K562 (cell line): ENCODE data around the gene METTL25. TPM values are rescaled to one million over a fixed set of nuclear protein-coding genes. Genes with fewer than 3 reads are reported as not detected.

Experiments
- ATAC-seq: fragments of 200-7000 bp; cut with Tn5 transposase; 3 replicates; pipeline ENCODE4 v1.9.1; 2020; ENCODE audit warnings: moderate library complexity
- BruUV-seq: library from RNA; stranded (reverse); fragments of 400-500 nt; replicated peaks from 2 replicates; lab custom pipeline; 2021; lab: Mats Ljungman, UMichigan
- CTCF ChIA-PET: fragments of 300-600 bp; formaldehyde crosslinking; extraction: SDS; loops from one replicate; lab custom pipeline; 2021; ENCODE audit warnings: low intra/inter-chr PET ratio; lab: Yijun Ruan, JAX
- POLR2A ChIA-PET: fragments of 300-600, 350-650 bp; sonication (Branson Sonifier 250); formaldehyde crosslinking; extraction: SDS; loops from one replicate; lab custom pipeline; 2021; ENCODE audit warnings: antibody characterized with exemption, inconsistent platforms; lab: Yijun Ruan, JAX
- DNase-seq, 4 experiments: peaks; one replicate each; pipeline versions ENCODE4 v3.0.0 to v3.0.0-alpha.2; 2011 to 2018; ENCODE audit warnings: low spot score in 3 of 4, mixed read lengths in 3 of 4; ENCODE audit errors: extremely low read depth in 1 of 4
- FAIRE-seq: peaks from 2 replicates; lab custom pipeline; 2011; peaks lifted over from hg19 to GRCh38; lab: Jason Lieb, UNC
- H2AFZ ChIP-seq: 2 replicates; pipeline ENCODE4 v1.6.0; 2011; ENCODE audit warnings: low read depth, low read length, control low read depth, inconsistent platforms
- H3K27ac ChIP-seq: fragments of 200-600 bp; 3 replicates; pipeline ENCODE4 v1.8.0; 2011; ENCODE audit warnings: low read depth, mild to moderate bottlenecking, control low read depth, inconsistent platforms, low read length, moderate library complexity, mixed read lengths; ENCODE audit errors: extremely low read depth
- H3K27me3 ChIP-seq, 2 experiments: fragments of 300-600 bp in 1 of 2; 2 replicates in 1 of 2; 3 replicates in 1 of 2; pipeline versions ENCODE4 v1.6.0 to v1.8.0; 2011; ENCODE audit warnings: inconsistent platforms in 2 of 2, low read length in 2 of 2, mild to moderate bottlenecking in 1 of 2, mixed read lengths in 1 of 2, moderate library complexity in 1 of 2; ENCODE audit not compliant: control insufficient read depth in 2 of 2, insufficient read depth in 2 of 2
- H3K36me3 ChIP-seq: fragments of 300-600 bp; 3 replicates; pipeline ENCODE4 v1.8.0; 2011; ENCODE audit warnings: mild to moderate bottlenecking, low read length, inconsistent platforms; ENCODE audit not compliant: control insufficient read depth, insufficient read depth
- H3K4me1 ChIP-seq, 2 experiments: fragments of 200-600 bp in 1 of 2; replicated peaks in 1 of 2; 2 replicates in 1 of 2; 3 replicates in 1 of 2; pipeline versions ENCODE4 v1.5.1 to v1.8.0; 2011; ENCODE audit warnings: inconsistent platforms in 2 of 2, low read length in 2 of 2, mild to moderate bottlenecking in 1 of 2, mixed read lengths in 1 of 2, moderate library complexity in 1 of 2; ENCODE audit not compliant: control insufficient read depth in 2 of 2, insufficient read depth in 2 of 2
- H3K4me2 ChIP-seq: 2 replicates; pipeline ENCODE4 v1.6.1; 2011; ENCODE audit warnings: low read length, control low read depth, inconsistent platforms, mixed read lengths; ENCODE audit not compliant: insufficient read depth
- H3K4me3 ChIP-seq: fragments of 200-600 bp; sonication (generic), shearing (Covaris generic); 2 replicates; pipeline ENCODE4 v1.5.1; 2016; ENCODE audit warnings: control low read depth, inconsistent platforms
- H3K79me2 ChIP-seq: fragments of 200-600 bp; 3 replicates; pipeline ENCODE4 v1.8.0; 2011; ENCODE audit warnings: low read length, inconsistent platforms; ENCODE audit not compliant: control insufficient read depth, insufficient read depth
- H3K9ac ChIP-seq, 2 experiments: 2 replicates each; pipeline versions ENCODE4 v1.6.0 to v1.6.1; 2011; ENCODE audit warnings: low read depth in 2 of 2, low read length in 2 of 2, control low read depth in 1 of 2, inconsistent platforms in 1 of 2, mild to moderate bottlenecking in 1 of 2, mixed read lengths in 1 of 2; ENCODE audit not compliant: insufficient read depth in 1 of 2
- H3K9me1 ChIP-seq: one replicate; pipeline ENCODE4 v1.6.0; 2011; ENCODE audit warnings: inconsistent platforms, mild to moderate bottlenecking, low read length, moderate library complexity; ENCODE audit not compliant: control insufficient read depth, insufficient read depth
- H3K9me3 ChIP-seq: replicated peaks from 2 replicates; pipeline ENCODE4 v1.5.1; 2011; ENCODE audit warnings: low read depth, low read length, inconsistent platforms; ENCODE audit not compliant: control insufficient read depth, insufficient read depth
- H4K20me1 ChIP-seq: replicated peaks from 2 replicates; pipeline ENCODE4 v1.6.1; 2011; ENCODE audit warnings: low read length, inconsistent platforms, mixed read lengths; ENCODE audit not compliant: control insufficient read depth, insufficient read depth
- EHMT2 ChIP-seq: fragments of 450-650 bp; IDR thresholded peaks from 2 replicates; pipeline ENCODE4 v1.6.1; 2018; ENCODE audit warnings: antibody characterized with exemption
- EP400 ChIP-seq: fragments of 450-650 bp; IDR thresholded peaks from 2 replicates; pipeline ENCODE4 v1.6.1; 2017; ENCODE audit warnings: antibody characterized with exemption, mild to moderate bottlenecking, moderate library complexity
- KLF10 ChIP-seq: fragments of 250-450 bp; sonication (Bioruptor Pico); IDR thresholded peaks from 2 replicates; pipeline ENCODE4 v1.6.1; 2021; ENCODE audit warnings: matching md5 sums
- NFE2L1 ChIP-seq: fragments of 450-650 bp; IDR thresholded peaks from 2 replicates; pipeline ENCODE4 v1.6.1; 2016; ENCODE audit warnings: missing genetic modification characterization, low read depth, mild to moderate bottlenecking, missing compliant biosample characterization, moderate library complexity, borderline replicate concordance
- POU5F1 ChIP-seq: fragments of 150-350 bp; IDR thresholded peaks from 2 replicates; pipeline ENCODE4 v1.6.1; 2014; ENCODE audit warnings: borderline replicate concordance, low read length, low read depth, mild to moderate bottlenecking; ENCODE audit not compliant: partially characterized antibody
- SIN3A ChIP-seq, 2 experiments: fragments of 150-350 bp in 1 of 2; IDR thresholded peaks; 2 replicates each; pipeline ENCODE4 v1.6.1; 2011 to 2016; ENCODE audit warnings: borderline replicate concordance in 2 of 2, low read depth in 2 of 2, low read length in 2 of 2, mild to moderate bottlenecking in 2 of 2, moderate library complexity in 2 of 2; ENCODE audit not compliant: control insufficient read depth in 1 of 2
- SMAD3 ChIP-seq: fragments of 450-650 bp; formaldehyde crosslinking; conservative IDR thresholded peaks from 2 replicates; pipeline ENCODE4 v1.4.0; 2020; ENCODE audit warnings: mild to moderate bottlenecking
- THRB ChIP-seq: fragments of 450-650 bp; formaldehyde crosslinking; conservative IDR thresholded peaks from 2 replicates; pipeline ENCODE4 v1.4.0; 2022; ENCODE audit warnings: mild to moderate bottlenecking, missing genetic modification characterization
- TSHZ1 ChIP-seq: fragments of 250-450 bp; sonication (Bioruptor Pico); IDR thresholded peaks from 2 replicates; pipeline ENCODE4 v1.4.0; 2020; ENCODE audit warnings: mild to moderate bottlenecking, moderate library complexity
- ZFP36 ChIP-seq: fragments of 150-350 bp; IDR thresholded peaks from 2 replicates; pipeline ENCODE4 v1.6.1; 2018; ENCODE audit warnings: low read length, low read depth; ENCODE audit not compliant: partially characterized antibody
- ZFPM2 ChIP-seq: fragments of 250-450 bp; sonication (Bioruptor Pico); IDR thresholded peaks from 2 replicates; pipeline ENCODE4 v1.5.1; 2022; ENCODE audit warnings: mild to moderate bottlenecking
- ZNF239 ChIP-seq: fragments of 250-450 bp; sonication (Bioruptor Pico); IDR thresholded peaks from 2 replicates; pipeline ENCODE4 v1.4.0; 2020; ENCODE audit warnings: mild to moderate bottlenecking
- ZNF57 ChIP-seq: fragments of 450-650 bp; formaldehyde crosslinking; IDR thresholded peaks from 2 replicates; pipeline ENCODE4 v1.4.0; 2020; ENCODE audit warnings: mild to moderate bottlenecking, moderate library complexity
- ZNF75A ChIP-seq: fragments of 450-650 bp; formaldehyde crosslinking; IDR thresholded peaks from 2 replicates; pipeline ENCODE4 v1.4.0; 2020; ENCODE audit warnings: mild to moderate bottlenecking
- ZNF785 ChIP-seq: fragments of 250-450 bp; sonication (Bioruptor Pico); IDR thresholded peaks from 2 replicates; pipeline ENCODE4 v1.4.0; 2020; ENCODE audit warnings: mild to moderate bottlenecking
- WGBS: fragments of 100-300 bp; shearing (Covaris generic); methylation state at CpG from one replicate; pipeline ENCODE4 v1.1.6; 2016; ENCODE audit warnings: low coverage, mixed read lengths; ENCODE audit not compliant: insufficient coverage; ENCODE audit errors: missing lambda C conversion rate; 5-methylcytosine and 5-hydroxymethylcytosine counted together
- in situ Hi-C: fragments of 300-500 bp; cut with MboI; formaldehyde crosslinking; loops from 4 replicates; pipeline ENCODE4 v1.15.0; 2018; ENCODE audit warnings: inconsistent platforms, mixed read lengths
- intact Hi-C: fragments of 100-400 bp; cut with micrococcal nuclease; formaldehyde crosslinking; loops from 2 replicates; pipeline ENCODE4 v1.14.2; 2022
- polyA plus RNA-seq, 8 experiments: library from polyadenylated mRNA; depleted of rRNA in 4 of 8; stranded (reverse) in 5 of 8; unstranded in 3 of 8; fragments of >200 nt; fragmentation: Nextera tagmentation in 2 of 8; fragmentation: Illumina TruSeq in 1 of 8; extraction: Ambion mirVana in 2 of 8; extraction: Trizol in 1 of 8; gene quantifications; 2 replicates each; pipeline versions ENCODE4 v1.2.1 to v1.2.3, GENCODE V29; 2011 to 2014; ENCODE audit warnings: inconsistent platforms in 1 of 8, missing spikeins in 1 of 8
- total RNA-seq, 7 experiments: library from RNA; depleted of rRNA in 6 of 7; stranded (reverse); fragments of >200 nt in 6 of 7; fragmentation: Illumina TruSeq in 2 of 7; extraction: Trizol in 2 of 7; gene quantifications; 2 replicates each; pipeline versions ENCODE4 v1.2.1 to v1.2.3, GENCODE V29; 2011 to 2021; ENCODE audit warnings: low replicate concordance in 1 of 7
- TF ChIP-seq, protein P1 (sequence below), 2 experiments: fragments of 450-650 bp; conservative IDR thresholded peaks; 2 replicates each; pipeline ENCODE4 v1.6.1; 2017; ENCODE audit warnings: mild to moderate bottlenecking in 2 of 2, moderate library complexity in 2 of 2

Gene METTL25
- total and polyA plus RNA-seq, 9 of the 15 experiments (the other 6 are each of a cell fraction or from before 2014, with no cell fraction given), result 0.50 to 2.4 (median 1.9) TPM

DNA sequence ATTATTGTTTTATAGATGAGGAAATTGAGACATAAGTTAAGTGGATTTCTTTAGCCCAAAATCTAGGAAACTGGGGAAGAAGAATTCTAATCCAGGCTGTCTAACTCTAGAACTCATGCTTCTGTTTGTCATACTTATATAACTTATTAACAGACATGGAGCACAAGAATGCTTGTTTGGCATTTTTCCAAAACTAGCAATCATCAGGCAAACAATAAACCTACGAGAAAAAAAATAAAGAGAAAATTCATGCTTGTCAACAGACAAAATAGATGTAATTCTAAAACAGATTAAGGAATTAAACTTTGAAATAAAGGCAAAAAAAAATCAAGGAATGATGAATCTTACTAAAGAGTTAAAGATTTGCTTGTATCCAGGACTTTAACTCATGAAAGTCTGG lies 103.1 kb downstream of the METTL25 start (continued):
- TF ChIP-seq ZNF785 (CRISPR knock-in tag), result no peak
- TF ChIP-seq, protein P1, sequence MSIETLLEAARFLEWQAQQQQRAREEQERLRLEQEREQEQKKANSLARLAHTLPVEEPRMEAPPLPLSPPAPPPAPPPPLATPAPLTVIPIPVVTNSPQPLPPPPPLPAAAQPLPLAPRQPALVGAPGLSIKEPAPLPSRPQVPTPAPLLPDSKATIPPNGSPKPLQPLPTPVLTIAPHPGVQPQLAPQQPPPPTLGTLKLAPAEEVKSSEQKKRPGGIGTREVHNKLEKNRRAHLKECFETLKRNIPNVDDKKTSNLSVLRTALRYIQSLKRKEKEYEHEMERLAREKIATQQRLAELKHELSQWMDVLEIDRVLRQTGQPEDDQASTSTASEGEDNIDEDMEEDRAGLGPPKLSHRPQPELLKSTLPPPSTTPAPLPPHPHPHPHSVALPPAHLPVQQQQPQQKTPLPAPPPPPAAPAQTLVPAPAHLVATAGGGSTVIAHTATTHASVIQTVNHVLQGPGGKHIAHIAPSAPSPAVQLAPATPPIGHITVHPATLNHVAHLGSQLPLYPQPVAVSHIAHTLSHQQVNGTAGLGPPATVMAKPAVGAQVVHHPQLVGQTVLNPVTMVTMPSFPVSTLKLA (conservative IDR thresholded peaks at IDR 0.05), result no peak
- TF ChIP-seq THRB (CRISPR knock-in tag), result no peak
- TF ChIP-seq, all 486 proteins: peak for 0

GRCh38 chr12:82461836-82462235 lies 103.5 kb downstream of the METTL25 start:
- H3K9me1 ChIP-seq, result no peaks in the 10 kb centered on the region
- H2AFZ ChIP-seq, result no peak overlapping the region
- no TSS peak for BruUV-seq
- DNase-seq, result no peak
- no peak overlapping the region for H3K9ac ChIP-seq
- ChIA-PET CTCF (no interaction called here), POLR2A (no interaction called here)
- intact Hi-C loops, result no loop called here
- H3K27ac ChIP-seq, result no peak overlapping the region
- no peaks in the 10 kb centered on the region for H3K9me3 ChIP-seq
- no peaks in the 10 kb centered on the region for H3K36me3 ChIP-seq
- H3K4me3 ChIP-seq, result no peak overlapping the region
- H3K27me3 ChIP-seq, result no peaks in the 10 kb centered on the region
- ATAC-seq, result no peak
- H3K4me1 ChIP-seq, result no peaks in the 10 kb centered on the region
- no peak overlapping the region for H3K4me2 ChIP-seq
- H3K79me2 ChIP-seq, result no peaks in the 10 kb centered on the region
- in situ Hi-C loops, result no loop called here
- no peak for FAIRE-seq
- no peaks in the 10 kb centered on the region for H4K20me1 ChIP-seq
- WGBS, result 20% methylated on average over 3 of the region's 3 CpGs
- TF ChIP-seq ZFP36, result no peak
- TF ChIP-seq ZNF239, result no peak
- no peak for TF ChIP-seq ZFPM2 (CRISPR knock-in tag)
- TF ChIP-seq EP400, result no peak
- no peak for TF ChIP-seq NFE2L1
- no peak for TF ChIP-seq TSHZ1 (CRISPR knock-in tag)
- no peak for TF ChIP-seq ZNF75A
- TF ChIP-seq EHMT2, result no peak
- TF ChIP-seq SMAD3 (CRISPR knock-in tag), result no peak
- TF ChIP-seq POU5F1, result no peak
- TF ChIP-seq SIN3A (IDR thresholded peaks at IDR 0.05; ENCODE audit: borderline replicate concordance in 2 of 2, control insufficient read depth in 1 of 2, low read depth in 2 of 2, low read length in 2 of 2), result no peak
- TF ChIP-seq ZNF57 (CRISPR knock-in tag), result no peak
- no peak for TF ChIP-seq KLF10
